Activated CD4-positive, alpha-beta T cell treated with anti-CD3 and anti-CD28 coated beads, Interleukin-2, Interleukin-6, amounts not matched to agents 100 ng/mL and 50 ng/mL, durations not matched to agents 16 hours and 8 hours (primary cell): Measurements from ENCODE around the gene DRAM1.
A peak's percentile ranks its signal among the peaks of the same experiment; 100 is the strongest.

Experiments
- DNase-seq: peaks from one replicate; pipeline ENCODE4 v3.0.0-alpha.2; 2020

Gene DRAM1

GRCh38 chr12:101942250-101942605, 64.8 kb downstream of the DRAM1 start:
- DNase-seq = no peak

GRCh38 chr12:101945369-101946232, 68.2 kb downstream of the DRAM1 start:
- no peak for DNase-seq

DNA sequence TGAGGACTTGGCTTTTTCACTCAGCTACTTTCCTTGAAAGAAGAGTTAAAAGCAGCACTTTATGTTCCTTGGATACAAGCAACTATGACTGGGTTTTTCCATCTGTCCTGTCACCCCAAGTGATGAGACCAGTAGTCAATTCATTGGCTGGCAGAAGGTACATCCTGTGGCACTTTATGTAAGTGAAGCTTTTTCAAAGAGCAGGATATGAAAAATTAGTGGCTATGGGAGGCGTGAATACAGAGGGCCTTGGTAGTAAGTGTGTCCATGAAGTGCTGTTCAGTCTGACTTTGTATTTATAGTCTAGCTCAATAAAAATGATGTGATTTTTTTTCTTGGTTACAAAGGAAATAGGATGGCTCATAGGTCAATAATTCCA, 68.8 kb downstream of the DRAM1 start:
- DNase-seq = no peak

GRCh38 chr12:101947316-101947715, 69.9 kb downstream of the DRAM1 start:
- DNase-seq = no peak

- no peak for DNase-seq
Observed at GRCh38 chr12:101948365-101948764, 71.0 kb downstream of the DRAM1 start.

DNA sequence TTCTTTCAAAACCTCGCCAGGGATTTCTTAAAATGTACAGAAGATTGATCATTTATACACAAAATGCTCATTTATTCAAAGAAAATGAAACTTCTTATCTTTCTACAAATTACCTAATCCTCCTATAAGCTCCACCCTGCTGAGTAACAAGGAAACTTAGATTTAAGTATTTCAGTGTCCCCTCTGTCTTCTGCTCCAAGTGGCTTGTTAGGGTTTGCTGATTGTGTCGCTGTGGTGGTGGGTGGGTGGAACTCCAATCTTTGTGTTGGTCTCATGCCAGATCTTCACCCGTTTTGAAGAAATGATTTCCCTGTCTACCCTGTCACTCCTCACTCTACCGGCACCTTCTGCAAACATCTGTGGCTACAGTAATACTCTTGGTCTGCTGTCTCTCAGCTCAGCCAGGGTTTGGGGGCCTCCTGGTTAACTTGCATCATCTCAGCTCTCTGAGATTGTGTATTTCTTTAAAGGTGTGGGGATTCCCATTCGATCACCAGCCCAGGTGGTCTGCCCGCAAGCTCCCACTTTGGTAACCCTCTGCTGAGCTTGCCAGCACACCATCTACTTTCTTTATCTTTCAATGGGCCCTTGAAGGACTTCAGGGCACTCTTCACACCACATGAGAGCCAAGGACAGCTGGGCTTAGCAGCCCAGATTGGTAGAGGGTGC, 73.8 kb downstream of the DRAM1 start:
- DNase-seq = peak; percentile 51

DNA sequence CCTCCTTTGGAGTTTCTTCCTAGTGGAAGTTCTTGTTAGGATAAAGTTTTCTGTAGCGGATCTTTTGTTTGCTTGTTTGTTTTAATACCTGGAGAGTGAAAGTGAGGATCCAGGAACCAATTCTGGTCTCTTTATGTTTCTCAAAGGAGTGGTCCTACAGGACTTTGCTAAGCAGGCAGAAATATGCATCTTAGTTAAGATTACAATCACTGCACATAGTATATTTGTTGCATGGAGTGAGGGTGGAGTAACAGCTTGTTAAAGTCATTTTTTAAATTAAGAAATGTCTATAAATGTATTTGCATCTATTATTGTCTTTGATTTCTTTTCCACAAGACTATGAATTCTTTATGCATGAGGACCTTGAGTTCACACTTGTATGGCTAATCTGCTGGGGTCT, 76.7 kb downstream of the DRAM1 start:
- DNase-seq = no peak

DNA sequence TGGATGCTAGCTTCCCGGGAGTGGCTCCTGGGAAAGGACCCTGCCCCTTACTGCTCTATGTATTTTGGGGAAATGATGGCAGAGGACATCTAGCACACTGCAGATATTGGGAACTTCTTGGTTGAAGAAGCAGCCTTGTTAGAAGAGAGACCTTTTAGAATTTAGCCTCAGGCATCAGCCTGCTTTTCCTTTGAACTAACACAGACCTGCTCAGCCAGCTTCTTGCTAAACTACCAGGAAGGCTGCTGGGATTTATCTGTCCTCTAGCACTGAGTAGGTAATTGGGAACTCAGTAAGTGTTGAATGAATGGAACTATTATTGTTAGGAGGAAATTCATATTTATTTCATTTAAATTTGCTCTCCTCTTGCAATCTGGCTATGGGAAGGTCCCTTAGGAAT, 77.3 kb downstream of the DRAM1 start:
- no peak for DNase-seq

- no peak for DNase-seq
Observed at GRCh38 chr12:101957252-101957959, 80.0 kb downstream of the DRAM1 start.

DNA sequence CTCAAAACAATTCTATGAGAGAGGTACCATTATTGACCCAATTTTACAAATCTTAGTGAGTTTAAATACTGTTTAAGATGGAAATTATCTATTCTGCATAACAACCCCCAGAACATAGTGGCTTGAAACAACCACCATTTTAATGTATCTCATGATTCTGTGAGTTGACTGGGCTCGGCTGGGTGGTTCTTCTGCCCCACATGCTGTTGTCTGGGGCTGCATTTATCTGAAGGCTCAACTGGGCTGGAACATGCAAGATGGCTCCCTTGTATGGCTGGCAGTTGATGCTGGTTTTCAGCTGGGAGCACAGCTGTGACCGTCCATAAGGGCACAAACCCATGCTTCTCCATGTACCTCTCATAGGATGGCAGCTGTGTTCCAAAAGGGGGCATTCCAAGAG, 82.2 kb downstream of the DRAM1 start:
- no peak for DNase-seq

- DNase-seq = no peak
Observed at GRCh38 chr12:101962486-101962885, 85.1 kb downstream of the DRAM1 start.

DNA sequence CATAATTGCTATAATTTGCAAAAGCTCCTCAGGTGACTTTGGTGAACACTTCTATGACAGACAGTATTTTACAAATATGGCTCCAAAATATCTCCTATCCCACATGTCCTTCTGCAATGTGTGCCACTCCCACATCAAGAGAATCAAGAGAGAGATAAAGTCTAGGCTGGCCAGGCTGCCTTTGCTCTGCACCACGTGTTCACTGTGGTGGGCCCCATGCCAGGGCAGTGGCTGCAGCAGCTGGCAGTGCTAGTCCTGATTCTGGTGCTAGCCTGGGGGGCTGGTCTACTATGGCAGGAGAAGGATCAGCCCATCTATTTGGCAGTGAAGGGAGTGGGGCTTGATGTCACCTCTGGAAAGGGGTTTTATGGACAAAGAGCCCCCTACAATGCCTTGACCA, 86.3 kb downstream of the DRAM1 start:
- no peak for DNase-seq

- DNase-seq = no peak
Observed at GRCh38 chr12:101966496-101966895, 89.1 kb downstream of the DRAM1 start.

DNA sequence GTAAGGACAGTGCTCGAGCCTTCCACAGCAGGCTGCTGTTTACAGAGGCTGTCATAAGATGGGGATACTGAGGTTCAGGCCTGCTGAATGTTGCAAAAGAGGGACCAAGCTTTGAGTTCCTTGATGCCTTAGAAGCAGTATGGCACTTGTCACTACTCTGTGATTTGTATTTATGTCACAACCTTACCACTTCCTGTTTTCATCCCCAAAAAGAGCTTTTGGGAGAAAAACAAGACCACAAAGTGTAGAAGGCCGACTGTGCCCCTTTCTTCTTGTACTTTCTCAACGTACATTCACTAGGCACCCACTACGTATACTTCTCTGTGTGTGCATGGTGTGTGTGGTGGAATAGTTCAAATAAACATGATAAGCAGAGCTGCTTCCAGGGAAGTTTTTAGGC, 90.1 kb downstream of the DRAM1 start:
- no peak for DNase-seq

DNA sequence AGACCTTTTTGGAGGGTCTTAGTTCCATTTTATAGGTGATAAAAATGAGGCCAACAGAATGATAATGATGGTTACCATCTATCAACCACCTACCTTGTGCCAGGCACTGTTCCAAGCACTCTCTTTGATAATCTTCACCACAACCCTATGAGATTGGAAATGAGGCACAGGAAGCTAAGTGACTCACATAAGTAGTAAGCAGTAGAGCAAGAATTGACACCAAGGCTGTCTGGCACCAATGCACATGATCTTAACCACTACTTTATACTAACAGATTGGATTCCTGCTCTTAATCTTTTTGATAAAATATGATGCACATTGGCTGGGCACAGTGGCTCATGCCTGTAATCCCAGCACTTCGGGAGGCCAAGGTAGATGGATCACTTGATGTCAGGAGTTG, 91.4 kb downstream of the DRAM1 start:
- peak; percentile 49 for DNase-seq
